Erythroblast (primary cell): Measurements from ENCODE around the gene DPM3.
"Not testable (repeated sequence)": the region's sequence is repeated elsewhere in the genome, so short reads cannot be mapped to it uniquely, and the experiment has no call there.

Experiments used
- DNase-seq, 2 experiments: peaks; one replicate each; lab custom pipeline; 2025; lab: John Stamatoyannopoulos, UW
- GATA1 ChIP-seq: IDR thresholded peaks from 2 replicates; pipeline ENCODE4 v1.6.1; 2011; ENCODE audit warnings: low read depth, mild to moderate bottlenecking, control low read depth, low read length, moderate library complexity
- POLR2A ChIP-seq: IDR thresholded peaks from 2 replicates; pipeline ENCODE4 v1.6.1; 2011; ENCODE audit warnings: mild to moderate bottlenecking, low read length

DPM3 gene, protein sequence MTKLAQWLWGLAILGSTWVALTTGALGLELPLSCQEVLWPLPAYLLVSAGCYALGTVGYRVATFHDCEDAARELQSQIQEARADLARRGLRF

GRCh38 chr1:155139895-155140629, at the start of gene DPM3:
TSS of gene DPM3 (minus strand) at chr1:155140531. CDS start at chr1:155140240, 291 bp downstream.
- peak; percentile 88 to 92 for DNase-seq
- TF ChIP-seq POLR2A = peak; percentile 87
- no peak for TF ChIP-seq GATA1

DNA sequence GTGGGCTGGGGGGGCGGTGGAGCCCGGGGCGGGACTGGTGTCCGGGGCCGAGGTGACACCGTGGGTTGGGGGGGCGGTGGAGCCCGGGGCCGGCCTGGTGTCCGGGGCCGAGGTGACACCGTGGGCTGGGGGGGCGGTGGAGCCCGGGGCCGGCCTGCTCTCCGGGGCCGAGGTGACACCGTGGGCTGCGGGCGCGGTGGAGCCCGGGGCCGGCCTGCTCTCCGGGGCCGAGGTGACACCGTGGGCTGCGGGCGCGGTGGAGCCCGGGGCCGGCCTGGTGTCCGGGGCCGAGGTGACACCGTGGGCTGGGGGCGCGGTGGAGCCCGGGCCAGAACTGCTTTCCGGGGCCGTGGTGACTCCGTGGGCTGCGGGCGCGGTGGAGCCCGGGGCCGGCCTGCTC, 49.6 kb upstream of the DPM3 start:
- not testable (repeated sequence) for DNase-seq

- DNase-seq = no peak
- TF ChIP-seq POLR2A (no peak), GATA1 (no peak)
Measured at GRCh38 chr1:155188268-155188667, 47.9 kb upstream of the DPM3 start.

DNA sequence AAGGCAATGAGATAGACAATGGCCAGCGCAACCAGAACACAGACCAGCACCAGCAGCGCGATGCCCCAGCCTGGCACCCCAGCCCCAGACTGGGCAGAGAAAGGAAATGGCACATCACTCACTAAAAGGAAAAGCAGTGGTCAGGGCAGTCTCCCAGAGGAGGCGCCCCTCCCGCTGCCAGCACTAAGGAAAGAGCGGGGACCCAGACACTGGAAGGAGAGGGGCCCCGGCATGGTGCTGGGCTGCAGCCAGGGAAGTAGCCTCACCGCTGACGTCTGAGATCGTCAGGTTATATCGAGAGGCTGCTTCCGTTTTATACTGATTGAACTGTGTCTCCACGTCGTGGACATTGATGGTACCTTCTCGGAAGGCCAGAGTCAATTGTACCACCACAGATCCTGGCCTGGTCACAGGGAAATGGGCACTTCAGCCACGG, 47.1 kb upstream of the DPM3 start:
- no peak for DNase-seq
- TF ChIP-seq POLR2A (no peak), GATA1 (no peak)

- TF ChIP-seq POLR2A (no peak), GATA1 (no peak)
- no peak for DNase-seq
Measured at GRCh38 chr1:155186794-155187455, 46.6 kb upstream of the DPM3 start.

- no peak for DNase-seq
Measured at GRCh38 chr1:155186067-155186793, 45.9 kb upstream of the DPM3 start.

GRCh38 chr1:155185783-155186066, 45.4 kb upstream of the DPM3 start:
- DNase-seq = no peak
- TF ChIP-seq GATA1 (no peak), POLR2A (no peak)

More at GRCh38 chr1:155186067-155186793, 45.9 kb upstream of the DPM3 start:
- TF ChIP-seq POLR2A = no peak
- TF ChIP-seq GATA1 = no peak

DNA sequence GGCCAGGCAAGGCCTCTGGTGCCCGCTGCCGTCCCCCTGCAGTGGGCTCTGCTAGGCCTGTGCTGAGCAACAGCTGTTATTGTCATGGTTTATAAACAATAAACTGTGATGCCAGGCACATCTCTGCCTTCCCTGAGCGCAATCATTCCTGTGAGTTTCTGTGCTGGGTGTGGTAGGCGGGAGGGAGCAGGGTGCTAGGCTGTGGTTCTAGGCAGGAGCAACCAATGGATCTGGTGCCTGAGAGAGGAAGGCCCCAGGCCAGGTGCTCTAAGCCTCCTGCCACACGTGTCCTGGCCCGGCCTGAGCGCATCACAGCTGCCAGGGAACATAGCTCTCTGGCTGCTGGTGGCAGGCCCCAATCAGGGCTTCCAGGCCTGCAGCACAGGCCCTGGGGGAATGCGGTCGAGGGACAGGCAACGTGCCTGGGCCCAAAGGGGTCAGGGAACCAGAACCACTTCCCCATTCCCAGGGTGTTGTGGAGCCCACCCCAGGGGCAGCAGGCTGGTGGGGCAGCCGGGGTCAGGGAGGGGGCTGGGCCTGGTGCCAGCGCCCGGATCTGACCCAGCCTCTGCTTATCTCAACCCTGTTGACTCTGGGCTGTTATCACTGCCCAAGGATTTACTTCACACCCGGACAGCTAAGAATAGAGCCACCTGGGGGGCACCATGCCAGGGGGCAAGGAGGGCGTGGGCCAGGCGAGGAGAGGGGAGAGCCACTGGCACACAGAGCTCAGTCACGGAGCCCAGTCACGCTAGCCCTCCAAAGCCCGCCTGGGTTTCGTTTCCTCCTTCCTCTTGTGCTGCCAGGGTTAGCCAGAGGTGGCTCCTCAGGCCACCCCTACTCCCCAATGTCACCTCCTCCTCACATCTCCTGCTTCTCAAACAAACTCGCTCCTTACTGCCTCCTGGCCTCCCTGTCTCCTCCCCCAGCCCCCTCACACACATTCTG, 44.8 kb upstream of the DPM3 start:
- peak; percentile 44 to 50 for DNase-seq
- TF ChIP-seq POLR2A = no peak
- TF ChIP-seq GATA1 = no peak

- no peak for DNase-seq
- TF ChIP-seq POLR2A (no peak), GATA1 (no peak)
Measured at GRCh38 chr1:155184351-155184811, 44.0 kb upstream of the DPM3 start.

GRCh38 chr1:155183775-155184221, 43.5 kb upstream of the DPM3 start:
- TF ChIP-seq GATA1 (no peak), POLR2A (no peak)
- no peak for DNase-seq

DNA sequence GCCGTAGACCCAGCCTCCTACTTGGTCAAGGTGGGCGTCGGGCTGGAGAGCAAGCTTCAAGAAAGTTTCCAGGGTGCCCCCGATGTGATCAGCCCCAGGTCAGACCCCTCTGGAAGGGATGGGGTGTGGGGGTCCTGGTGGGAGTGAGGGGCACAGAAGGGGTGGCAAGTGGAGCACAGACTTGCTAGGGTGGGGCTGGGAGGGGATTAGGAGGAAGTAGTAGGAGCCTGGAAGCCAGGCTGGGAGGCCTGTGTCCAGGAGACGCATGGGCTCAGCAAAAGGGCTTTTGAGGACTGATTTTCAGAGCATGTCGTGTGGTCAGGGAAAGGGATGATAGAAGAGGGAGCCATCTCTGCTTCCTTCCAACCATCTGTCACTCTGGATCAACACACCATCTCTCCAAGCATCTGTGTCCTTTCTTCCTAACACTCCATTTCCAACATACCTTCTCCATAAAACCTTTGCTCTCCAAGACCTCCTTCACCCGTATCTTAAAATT, 41.8 kb upstream of the DPM3 start:
- no peak for DNase-seq
- TF ChIP-seq POLR2A (no peak), GATA1 (no peak)

- DNase-seq = no peak
- no peak for TF ChIP-seq POLR2A
- TF ChIP-seq GATA1 = no peak
Measured at GRCh38 chr1:155181371-155182051, 41.2 kb upstream of the DPM3 start.
